Adipocyte (in vitro differentiated cells): ENCODE data around the gene TLL1.

Experiments used
- DNase-seq: peaks from one replicate; pipeline ENCODE4 v3.0.0-alpha.2; 2015; ENCODE audit warnings: low read depth
- H3K27me3 ChIP-seq: replicated peaks from 2 replicates; pipeline ENCODE4 v1.7.0; 2013; ENCODE audit warnings: mild to moderate bottlenecking, low read length, moderate library complexity; ENCODE audit not compliant: control insufficient read depth, insufficient read depth
- H3K36me3 ChIP-seq: 2 replicates; pipeline ENCODE4 v1.7.0; 2013; ENCODE audit warnings: low read length, mild to moderate bottlenecking, moderate library complexity; ENCODE audit not compliant: control insufficient read depth, insufficient read depth, severe bottlenecking
- H3K4me1 ChIP-seq: 2 replicates; pipeline ENCODE4 v1.7.0; 2013; ENCODE audit warnings: mild to moderate bottlenecking, low read length, moderate library complexity; ENCODE audit not compliant: control insufficient read depth, insufficient read depth
- H3K4me3 ChIP-seq: 2 replicates; pipeline ENCODE4 v1.7.0; 2013; ENCODE audit warnings: mild to moderate bottlenecking, low read length, moderate library complexity
- H3K9ac ChIP-seq: 2 replicates; pipeline ENCODE4 v1.7.0; 2013; ENCODE audit warnings: mild to moderate bottlenecking, low read length, moderate library complexity
- H3K9me3 ChIP-seq: 2 replicates; pipeline ENCODE4 v1.7.0; 2013; ENCODE audit warnings: mild to moderate bottlenecking, low read length, moderate library complexity; ENCODE audit not compliant: control insufficient read depth

Gene TLL1

DNA sequence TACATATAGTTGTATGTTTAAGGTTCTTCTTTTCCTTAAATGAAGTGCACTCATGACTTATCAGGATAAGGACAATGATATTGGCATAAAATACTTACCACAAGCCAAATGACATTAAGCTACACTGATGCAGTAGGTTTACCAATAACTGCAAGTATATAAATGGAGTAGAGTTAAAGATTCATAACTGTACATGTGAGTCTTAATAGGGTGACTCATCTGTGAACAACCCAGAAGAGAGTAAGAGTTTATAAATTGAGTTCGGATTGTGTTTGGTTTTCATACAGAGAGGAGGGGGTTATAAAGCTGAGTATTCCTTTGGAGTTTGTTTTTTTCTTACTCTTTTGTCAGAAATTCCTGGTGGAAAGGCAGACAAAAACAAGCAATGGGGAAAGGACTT, 144.8 kb downstream of the TLL1 start:
- no peaks in the 10 kb centered on the region for H3K36me3 ChIP-seq
- H3K4me3 ChIP-seq, result no peak overlapping the region
- DNase-seq, result no peak
- H3K4me1 ChIP-seq, result no peaks in the 10 kb centered on the region
- H3K27me3 ChIP-seq, result no peaks in the 10 kb centered on the region
- no peaks in the 10 kb centered on the region for H3K9me3 ChIP-seq
- no peak overlapping the region for H3K9ac ChIP-seq

DNA sequence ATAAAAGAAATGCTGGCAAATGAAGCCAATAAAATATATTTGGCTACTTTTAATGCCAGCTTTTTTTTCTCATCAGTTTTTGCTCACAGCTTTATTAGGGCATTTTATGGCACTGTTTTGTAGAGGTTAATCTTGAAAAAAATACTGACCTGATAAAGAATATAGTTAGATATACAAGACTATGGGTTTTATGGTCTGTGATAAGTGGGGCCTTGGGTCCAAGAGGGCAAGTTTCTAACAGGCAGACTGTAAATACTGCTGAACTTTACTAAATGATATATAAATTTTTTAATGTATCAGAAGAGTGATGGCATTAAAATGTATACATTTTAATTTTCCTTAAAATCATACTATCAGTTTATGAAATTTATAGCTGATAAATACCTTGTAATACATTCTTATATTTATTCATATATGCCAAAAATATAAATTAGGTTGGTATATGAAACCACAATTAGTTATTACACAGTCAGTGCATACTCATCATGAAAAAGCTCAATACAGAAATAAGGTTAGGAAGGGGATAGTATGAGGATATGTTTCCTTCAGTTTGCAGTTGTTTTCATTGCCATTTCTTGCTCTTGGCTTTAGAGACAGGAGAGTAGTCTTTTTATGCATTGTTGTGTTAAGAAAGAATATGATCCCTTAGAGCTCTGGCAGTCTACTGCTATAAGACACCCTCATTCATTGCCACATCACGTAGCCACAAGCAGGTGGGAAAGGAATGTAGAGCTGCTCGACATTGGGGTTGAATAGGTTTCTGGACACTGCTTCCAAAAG, 146.6 kb downstream of the TLL1 start:
- no peak for DNase-seq
- Histone ChIP-seq H3K27me3 (no peaks in the 10 kb centered on the region), H3K36me3 (no peaks in the 10 kb centered on the region)

DNA sequence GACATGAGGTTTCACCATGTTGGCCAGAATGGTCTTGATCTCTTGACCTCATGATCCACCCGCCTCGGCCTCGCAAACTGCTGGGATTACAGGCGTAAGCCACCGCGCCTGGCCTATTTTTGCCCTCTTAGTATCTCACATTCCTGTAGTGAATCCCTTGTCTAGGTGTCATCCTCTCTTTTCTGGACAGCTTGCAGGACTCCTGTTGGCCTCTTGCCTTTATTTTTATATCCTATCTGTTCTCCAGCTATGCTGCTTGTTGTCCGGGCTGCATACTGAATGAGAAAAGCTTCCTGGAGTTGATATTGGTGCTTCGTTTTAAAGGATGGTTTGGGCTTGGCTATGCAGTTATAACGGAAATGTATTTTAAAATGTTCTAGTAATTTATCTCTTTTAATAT, 148.6 kb downstream of the TLL1 start:
- no peak overlapping the region for H3K4me3 ChIP-seq
- H3K4me1 ChIP-seq, result no peaks in the 10 kb centered on the region
- H3K27me3 ChIP-seq, result no peaks in the 10 kb centered on the region
- no peak overlapping the region for H3K9ac ChIP-seq
- no peak for DNase-seq
- no peaks in the 10 kb centered on the region for H3K9me3 ChIP-seq
- no peaks in the 10 kb centered on the region for H3K36me3 ChIP-seq

More for the DNA sequence above, 146.6 kb downstream of the TLL1 start:
- Histone ChIP-seq H3K4me3 (no peak overlapping the region), H3K4me1 (no peaks in the 10 kb centered on the region), H3K9ac (no peak overlapping the region), H3K9me3 (no peaks in the 10 kb centered on the region)

DNA sequence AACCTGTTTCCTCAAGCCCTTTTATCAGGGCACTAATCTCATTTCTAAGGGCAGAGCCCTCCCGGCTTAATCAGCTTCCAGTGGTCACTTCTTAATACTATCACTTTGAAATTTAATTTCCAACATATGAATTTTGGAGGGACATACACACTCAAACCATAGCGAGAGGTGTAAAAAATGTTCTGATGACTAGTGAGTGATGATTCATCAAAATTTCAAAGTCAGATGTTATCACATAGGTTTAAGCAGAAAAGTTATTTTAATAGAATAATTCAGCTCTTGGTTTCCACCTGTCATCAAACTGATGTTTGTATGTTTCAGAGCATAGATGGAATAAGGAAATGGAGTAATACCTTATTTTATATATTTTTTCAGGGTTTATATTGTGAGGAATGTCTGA, 161.9 kb downstream of the TLL1 start:
- DNase-seq, result no peak
- no peaks in the 10 kb centered on the region for H3K27me3 ChIP-seq
- no peaks in the 10 kb centered on the region for H3K4me1 ChIP-seq
- H3K9ac ChIP-seq, result no peak overlapping the region
- no peaks in the 10 kb centered on the region for H3K36me3 ChIP-seq
- H3K9me3 ChIP-seq, result no peaks in the 10 kb centered on the region
- no peak overlapping the region for H3K4me3 ChIP-seq

DNA sequence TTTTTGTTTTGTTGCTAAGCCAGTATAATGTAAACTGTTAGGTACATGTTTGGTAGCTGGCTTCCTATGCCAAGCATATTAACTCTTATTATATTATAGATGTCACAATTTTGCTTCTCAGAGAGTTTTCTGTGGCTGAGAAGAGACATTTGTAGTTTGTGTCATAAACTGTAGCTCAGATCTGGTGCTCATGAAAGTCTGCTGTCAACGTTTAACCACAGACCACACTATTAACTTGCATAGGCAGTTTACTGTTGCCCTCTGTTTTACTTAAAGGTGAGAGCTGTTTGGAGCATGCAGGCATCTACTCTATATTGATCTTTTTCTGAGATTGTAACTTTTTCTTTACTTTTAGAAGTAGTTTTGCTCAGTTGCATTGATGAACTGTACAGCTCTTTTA, 166.8 kb downstream of the TLL1 start:
- H3K9ac ChIP-seq, result no peak overlapping the region
- no peaks in the 10 kb centered on the region for H3K4me1 ChIP-seq
- no peak for DNase-seq
- no peaks in the 10 kb centered on the region for H3K9me3 ChIP-seq
- H3K4me3 ChIP-seq, result no peak overlapping the region
- no peaks in the 10 kb centered on the region for H3K36me3 ChIP-seq
- peaks cover 3% of the 10 kb centered on the region for H3K27me3 ChIP-seq

DNA sequence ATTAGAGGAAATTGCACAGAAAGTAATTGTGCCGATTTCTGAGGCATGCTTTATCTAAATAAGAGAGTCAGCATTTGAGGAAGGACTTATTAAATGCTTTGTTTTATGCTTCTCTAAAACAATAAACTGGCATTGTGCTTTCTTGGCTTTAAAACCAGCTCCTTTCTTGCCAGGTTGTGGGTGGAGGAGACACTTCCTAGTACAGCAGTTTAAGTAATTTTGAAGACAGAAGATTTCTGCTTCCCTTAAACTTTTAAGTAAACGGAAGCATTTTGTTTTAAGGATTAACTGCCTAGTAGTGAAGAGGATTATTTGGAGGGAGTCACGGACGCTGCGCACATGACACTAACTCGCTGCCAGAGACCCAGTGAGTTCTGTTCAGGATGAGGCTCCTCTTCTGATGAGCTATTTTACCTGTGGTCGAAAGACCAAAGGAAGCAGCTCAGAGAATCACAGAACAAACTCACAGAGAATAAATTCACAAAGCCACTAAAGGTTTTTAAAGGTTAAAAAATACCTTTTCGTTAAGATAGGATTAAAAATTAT, 169.5 kb downstream of the TLL1 start:
- Histone ChIP-seq H3K4me3 (no peak overlapping the region), H3K9me3 (no peaks in the 10 kb centered on the region), H3K27me3 (peaks cover 3% of the 10 kb centered on the region), H3K36me3 (no peaks in the 10 kb centered on the region), H3K4me1 (no peaks in the 10 kb centered on the region), H3K9ac (no peak overlapping the region)
- DNase-seq, result no peak

DNA sequence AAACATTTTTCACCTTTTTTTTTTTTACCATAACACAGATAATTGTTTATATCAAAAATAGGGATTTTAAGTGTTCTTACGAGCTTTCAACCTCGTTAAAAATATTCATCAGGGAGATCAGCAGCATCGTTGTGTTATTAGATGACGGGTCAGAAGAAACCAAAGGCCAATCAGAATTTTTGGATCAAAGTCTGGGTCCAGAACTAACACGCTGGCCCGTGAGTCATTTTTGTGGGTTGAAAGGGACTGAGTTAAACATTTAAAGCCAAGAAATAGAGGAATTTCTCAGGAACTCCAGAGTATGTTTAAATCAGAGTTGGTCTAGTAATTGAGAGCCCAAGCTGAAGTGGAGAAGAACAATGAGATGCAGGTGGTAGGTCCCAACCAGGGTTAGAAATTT, 170.8 kb downstream of the TLL1 start:
- Histone ChIP-seq H3K9me3 (no peaks in the 10 kb centered on the region), H3K4me1 (no peaks in the 10 kb centered on the region), H3K4me3 (no peak overlapping the region), H3K27me3 (peaks cover 3% of the 10 kb centered on the region), H3K36me3 (no peaks in the 10 kb centered on the region), H3K9ac (no peak overlapping the region)
- no peak for DNase-seq

DNA sequence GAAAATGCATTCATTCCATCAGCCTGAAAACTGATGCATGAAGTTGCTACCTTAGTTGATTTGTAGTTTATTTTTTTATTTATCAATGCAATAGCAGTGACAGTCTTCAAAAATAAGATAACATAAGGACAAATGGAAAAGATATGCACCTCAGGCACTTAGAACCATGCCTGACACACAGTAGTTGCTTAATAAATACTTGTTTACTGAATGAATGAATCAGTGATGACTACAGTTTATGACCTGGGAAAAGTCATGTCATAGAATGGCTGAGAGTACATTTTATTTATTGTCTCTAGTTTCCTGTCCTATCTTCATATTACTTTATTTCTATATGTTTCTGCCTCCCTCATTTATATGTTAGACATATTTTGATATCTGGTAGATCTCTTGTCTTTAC, 171.8 kb downstream of the TLL1 start:
- Histone ChIP-seq H3K9me3 (no peaks in the 10 kb centered on the region), H3K36me3 (no peaks in the 10 kb centered on the region), H3K4me1 (no peaks in the 10 kb centered on the region), H3K27me3 (peaks cover 3% of the 10 kb centered on the region), H3K9ac (no peak overlapping the region), H3K4me3 (no peak overlapping the region)
- DNase-seq, result no peak

DNA sequence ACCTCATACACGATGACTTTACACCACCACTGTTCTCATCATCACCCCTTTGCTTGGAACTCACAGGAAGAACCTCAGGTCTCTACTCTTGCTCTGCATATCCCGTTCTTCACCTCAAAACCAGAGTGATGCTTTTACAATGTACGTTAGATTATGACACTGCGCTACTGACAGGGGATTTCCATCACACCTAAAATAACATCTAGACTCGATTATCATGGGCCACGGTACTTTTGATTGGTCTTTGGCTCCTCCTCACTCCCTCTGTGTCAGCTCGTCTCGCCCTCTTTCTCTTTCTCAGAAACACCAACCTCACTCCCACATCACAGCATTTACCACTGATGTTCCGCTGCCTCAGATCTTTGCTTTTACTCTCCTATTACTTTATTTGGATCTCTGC, 172.4 kb downstream of the TLL1 start:
- no peaks in the 10 kb centered on the region for H3K9me3 ChIP-seq
- H3K27me3 ChIP-seq, result peaks cover 3% of the 10 kb centered on the region
- no peak overlapping the region for H3K9ac ChIP-seq
- no peak for DNase-seq
- no peak overlapping the region for H3K4me3 ChIP-seq
- no peaks in the 10 kb centered on the region for H3K36me3 ChIP-seq
- no peaks in the 10 kb centered on the region for H3K4me1 ChIP-seq

DNA sequence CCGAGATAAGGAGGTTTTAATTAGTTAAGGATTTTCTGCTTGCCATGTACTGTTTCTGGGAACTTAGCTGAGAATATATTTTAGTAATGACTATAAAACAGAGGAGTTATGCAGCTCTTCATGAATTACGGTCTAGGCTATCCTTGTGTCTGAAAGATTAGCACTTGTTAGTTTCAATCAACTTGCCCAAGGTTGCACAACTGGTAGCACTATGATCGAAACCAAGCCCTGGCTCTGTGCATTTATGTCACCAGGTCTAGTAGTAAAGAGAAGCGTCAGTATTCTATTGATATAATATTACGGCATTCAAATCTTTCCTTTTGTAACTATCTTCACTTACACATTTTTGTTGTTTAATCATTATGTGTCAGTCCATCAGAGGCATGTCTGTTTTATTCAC, 176.0 kb downstream of the TLL1 start:
- no peak for DNase-seq
- Histone ChIP-seq H3K9me3 (no peaks in the 10 kb centered on the region), H3K27me3 (no peaks in the 10 kb centered on the region), H3K9ac (no peak overlapping the region), H3K4me3 (no peak overlapping the region), H3K4me1 (no peaks in the 10 kb centered on the region), H3K36me3 (no peaks in the 10 kb centered on the region)

DNA sequence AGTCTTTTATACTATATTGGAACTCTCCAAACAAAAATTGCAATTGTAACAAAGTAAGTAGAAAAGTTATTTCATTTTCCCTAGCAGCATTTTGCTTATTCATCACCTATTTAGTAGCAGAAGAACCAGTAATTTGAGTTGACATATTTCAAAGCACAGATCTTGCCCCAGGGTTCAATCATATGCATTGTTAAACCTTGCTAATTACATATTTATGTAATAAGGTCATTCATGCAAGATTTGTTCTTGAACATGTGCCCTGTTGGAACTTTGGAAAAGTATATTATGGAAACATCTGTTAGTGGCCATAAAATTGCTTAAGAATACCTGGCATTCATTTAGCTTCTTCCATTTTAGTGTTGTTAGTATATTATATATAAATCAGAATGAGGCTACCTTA, 191.7 kb downstream of the TLL1 start:
- Histone ChIP-seq H3K9ac (no peak overlapping the region), H3K4me3 (no peak overlapping the region)

DNA sequence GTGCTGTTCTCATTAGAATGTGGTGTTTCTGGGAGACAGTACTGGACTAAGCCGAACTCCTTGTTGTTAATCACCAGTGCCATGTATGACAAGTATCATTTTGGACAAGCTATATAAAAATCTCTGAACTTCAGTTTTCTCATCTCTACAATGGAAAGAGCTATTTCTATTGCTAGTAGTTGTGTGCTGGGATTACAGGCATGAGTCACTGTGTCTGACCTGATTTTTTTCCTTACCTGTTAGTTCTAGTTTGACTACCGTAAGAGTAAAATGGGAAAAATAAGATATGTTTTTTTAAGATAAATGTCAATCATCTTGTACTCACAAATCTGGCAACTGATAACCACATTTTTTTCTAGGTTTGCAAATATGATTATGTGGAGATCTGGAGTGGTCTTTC, 192.3 kb downstream of the TLL1 start:
- Histone ChIP-seq H3K36me3 (no peaks in the 10 kb centered on the region), H3K9me3 (no peaks in the 10 kb centered on the region), H3K4me3 (no peak overlapping the region), H3K27me3 (no peaks in the 10 kb centered on the region), H3K4me1 (no peaks in the 10 kb centered on the region), H3K9ac (no peak overlapping the region)
- DNase-seq, result no peak

More for the DNA sequence above, 191.7 kb downstream of the TLL1 start:
- Histone ChIP-seq H3K4me1 (no peaks in the 10 kb centered on the region), H3K27me3 (no peaks in the 10 kb centered on the region), H3K9me3 (no peaks in the 10 kb centered on the region), H3K36me3 (no peaks in the 10 kb centered on the region)
- DNase-seq, result peak; percentile 10
